Naive B cell (primary cell): ENCODE measurements around the gene IFNAR1. TPM values are rescaled to one million over a fixed set of nuclear protein-coding genes. Genes with fewer than 3 reads are reported as not detected.

Source experiments
- ATAC-seq, 2 donors: fragments of 150-1000 bp; cut with Tn5 transposase; 2 replicates each; pipeline ENCODE4 v1.10.0; 2021; ENCODE audit warnings: low read depth in 2 of 2, mild to moderate bottlenecking in 2 of 2, moderate library complexity in 2 of 2
- DNase-seq: peaks from one replicate; pipeline ENCODE4 v3.0.0; 2022
- H3K27ac Mint-ChIP-seq, 6 donors: one replicate each; pipeline ENCODE4 v1.8.0; 2020 to 2022; ENCODE audit warnings: mild to moderate bottlenecking in 6 of 6, mixed read lengths in 6 of 6, moderate library complexity in 5 of 6, inconsistent platforms in 2 of 6
- H3K27me3 Mint-ChIP-seq, 3 donors: one replicate each; pipeline ENCODE4 v1.8.0; 2021 to 2022; ENCODE audit warnings: mixed read lengths in 3 of 3, mild to moderate bottlenecking in 1 of 3
- H3K36me3 Mint-ChIP-seq, 2 donors: one replicate each; pipeline ENCODE4 v1.8.0; 2020 to 2022; ENCODE audit warnings: mixed read lengths in 2 of 2, inconsistent platforms in 1 of 2, mild to moderate bottlenecking in 1 of 2
- H3K4me1 Mint-ChIP-seq, 3 donors: one replicate each; pipeline ENCODE4 v1.8.0; 2020 to 2022; ENCODE audit warnings: mixed read lengths in 3 of 3, inconsistent platforms in 1 of 3, mild to moderate bottlenecking in 1 of 3, moderate library complexity in 1 of 3
- H3K4me3 Mint-ChIP-seq, 8 donors: one replicate each; pipeline ENCODE4 v1.8.0; 2020 to 2022; ENCODE audit warnings: mild to moderate bottlenecking in 8 of 8, mixed read lengths in 8 of 8, moderate library complexity in 8 of 8, inconsistent platforms in 2 of 8
- H3K9me3 Mint-ChIP-seq, 7 donors: one replicate each; pipeline ENCODE4 v1.8.0; 2020 to 2022; ENCODE audit warnings: mixed read lengths in 7 of 7, mild to moderate bottlenecking in 5 of 7, inconsistent platforms in 2 of 7, moderate library complexity in 1 of 7
- polyA plus RNA-seq, 6 donors: library from polyadenylated mRNA; unstranded; fragments of 300-500 nt; fragmentation: Illumina TruSeq; gene quantifications; one replicate each; pipeline ENCODE4 v1.2.3, GENCODE V29; 2021; ENCODE audit warnings: low read depth in 6 of 6

IFNAR1 gene
- polyA plus RNA-seq: 100 to 1,000 TPM in 5 of 6 donors, 10 to 100 TPM in 1; 99.7 to 142 (median 126) TPM

- H3K4me3 Mint-ChIP-seq: no peak within 1 kb of the TSS
- DNase-seq: peak; percentile 96
- peak; percentile 69 to 78 for ATAC-seq
- peaks cover 15 to 30% (median 23%) of the 10 kb centered on the region in 3 donors for H3K4me1 Mint-ChIP-seq
- H3K36me3 Mint-ChIP-seq: no peaks in the 10 kb centered on the region
- H3K9me3 Mint-ChIP-seq: no peaks in the 10 kb centered on the region
- H3K27me3 Mint-ChIP-seq: no peaks in the 10 kb centered on the region
- no peak within 1 kb of the TSS for H3K27ac Mint-ChIP-seq
Observed at GRCh38 chr21:33324291-33325221, at the start of gene IFNAR1. Gene IFNAR1 (plus strand): TSS chr21:33324970. CDS start chr21:33325056, 86 bp downstream.

GRCh38 chr21:33278721-33279120, 46.0 kb upstream of the IFNAR1 start:
- peaks cover 33 to 40% of the 10 kb centered on the region in 2 donors for H3K36me3 Mint-ChIP-seq

GRCh38 chr21:33279330-33279820, 45.4 kb upstream of the IFNAR1 start:
- Mint-ChIP-seq H3K4me1 (peaks cover 5 to 16% (median 10%) of the 10 kb centered on the region in 3 donors), H3K4me3 (no peak overlapping the region), H3K36me3 (peaks cover 34 to 43% of the 10 kb centered on the region in 2 donors), H3K9me3 (peaks cover 0 to 4% (median 0%) of the 10 kb centered on the region in 7 donors), H3K27me3 (no peaks in the 10 kb centered on the region), H3K27ac (peak overlapping the region in 1 of 6 donors; percentile 80)
- ATAC-seq: no peak
- DNase-seq: no peak

More at GRCh38 chr21:33278721-33279120, 46.0 kb upstream of the IFNAR1 start:
- Mint-ChIP-seq H3K4me3 (no peak overlapping the region), H3K27ac (peak overlapping the region in 1 of 6 donors; percentile 83), H3K9me3 (peaks cover 0 to 4% (median 0%) of the 10 kb centered on the region in 7 donors), H3K27me3 (no peaks in the 10 kb centered on the region), H3K4me1 (peaks cover 7 to 19% (median 12%) of the 10 kb centered on the region in 3 donors)
- DNase-seq (no peak), ATAC-seq (no peak)

GRCh38 chr21:33281096-33281652, 43.6 kb upstream of the IFNAR1 start:
- Mint-ChIP-seq H3K27me3 (no peaks in the 10 kb centered on the region), H3K4me1 (peaks cover 0 to 16% (median 13%) of the 10 kb centered on the region in 3 donors), H3K27ac (peak overlapping the region in 2 of 6 donors; percentile 51 to 52), H3K36me3 (peaks cover 46 to 47% of the 10 kb centered on the region in 2 donors), H3K9me3 (peaks cover 0 to 4% (median 0%) of the 10 kb centered on the region in 7 donors), H3K4me3 (no peak overlapping the region)
- ATAC-seq: no peak
- no peak for DNase-seq

GRCh38 chr21:33283203-33283602, 41.6 kb upstream of the IFNAR1 start:
- Mint-ChIP-seq H3K27ac (peak overlapping the region in 3 of 6 donors; percentile 12 to 75 (median 28)), H3K36me3 (peaks cover 43 to 49% of the 10 kb centered on the region in 2 donors), H3K4me3 (no peak overlapping the region), H3K9me3 (peaks cover 0 to 4% (median 0%) of the 10 kb centered on the region in 7 donors), H3K27me3 (no peaks in the 10 kb centered on the region), H3K4me1 (peaks cover 0 to 18% (median 8%) of the 10 kb centered on the region in 3 donors)
- ATAC-seq: no peak
- no peak for DNase-seq

- H3K27me3 Mint-ChIP-seq: no peaks in the 10 kb centered on the region
- H3K9me3 Mint-ChIP-seq: no peaks in the 10 kb centered on the region
- H3K4me1 Mint-ChIP-seq: peaks cover 0 to 18% (median 12%) of the 10 kb centered on the region in 3 donors
- DNase-seq (no peak), ATAC-seq (no peak)
- peaks cover 30 to 41% of the 10 kb centered on the region in 2 donors for H3K36me3 Mint-ChIP-seq
- H3K4me3 Mint-ChIP-seq: no peak overlapping the region
- H3K27ac Mint-ChIP-seq: peak overlapping the region in 2 of 6 donors; percentile 60 to 91
Observed at GRCh38 chr21:33286076-33286475, 38.7 kb upstream of the IFNAR1 start.

GRCh38 chr21:33286600-33287456, 37.9 kb upstream of the IFNAR1 start:
- Mint-ChIP-seq H3K4me1 (peaks cover 0 to 18% (median 12%) of the 10 kb centered on the region in 3 donors), H3K36me3 (peaks cover 29 to 44% of the 10 kb centered on the region in 2 donors), H3K27ac (peak overlapping the region in 3 of 6 donors; percentile 60 to 97 (median 81)), H3K9me3 (no peaks in the 10 kb centered on the region), H3K27me3 (no peaks in the 10 kb centered on the region), H3K4me3 (no peak overlapping the region)
- no peak for DNase-seq
- no peak for ATAC-seq

GRCh38 chr21:33289199-33289819, 35.5 kb upstream of the IFNAR1 start:
- Mint-ChIP-seq H3K27ac (peak overlapping the region in 3 of 6 donors; percentile 47 to 82 (median 57)), H3K4me1 (peaks cover 9 to 17% (median 12%) of the 10 kb centered on the region in 3 donors), H3K4me3 (no peak overlapping the region), H3K27me3 (no peaks in the 10 kb centered on the region), H3K9me3 (no peaks in the 10 kb centered on the region), H3K36me3 (peaks cover 26 to 46% of the 10 kb centered on the region in 2 donors)
- no peak for ATAC-seq
- DNase-seq: no peak

GRCh38 chr21:33290441-33290840, 34.3 kb upstream of the IFNAR1 start:
- DNase-seq (no peak), ATAC-seq (no peak)
- Mint-ChIP-seq H3K4me3 (no peak overlapping the region), H3K36me3 (peaks cover 25 to 47% of the 10 kb centered on the region in 2 donors), H3K27ac (peak overlapping the region in 1 of 6 donors; percentile 72), H3K9me3 (no peaks in the 10 kb centered on the region), H3K27me3 (no peaks in the 10 kb centered on the region), H3K4me1 (peaks cover 16 to 24% (median 18%) of the 10 kb centered on the region in 3 donors)

- ATAC-seq: no peak
- Mint-ChIP-seq H3K27me3 (no peaks in the 10 kb centered on the region), H3K27ac (peak overlapping the region in 1 of 6 donors; percentile 26), H3K36me3 (peaks cover 21 to 35% of the 10 kb centered on the region in 2 donors), H3K9me3 (no peaks in the 10 kb centered on the region), H3K4me1 (peaks cover 22 to 25% (median 24%) of the 10 kb centered on the region in 3 donors), H3K4me3 (no peak overlapping the region)
- DNase-seq: no peak
Observed at GRCh38 chr21:33291686-33292085, 33.1 kb upstream of the IFNAR1 start.

- Mint-ChIP-seq H3K4me3 (no peak overlapping the region), H3K9me3 (no peaks in the 10 kb centered on the region), H3K27me3 (no peaks in the 10 kb centered on the region), H3K4me1 (peaks cover 30 to 36% (median 31%) of the 10 kb centered on the region in 3 donors), H3K36me3 (peaks cover 21 to 31% of the 10 kb centered on the region in 2 donors), H3K27ac (peak overlapping the region in 2 of 6 donors; percentile 11 to 30)
- no peak for DNase-seq
- ATAC-seq: no peak
Observed at GRCh38 chr21:33292724-33293123, 32.0 kb upstream of the IFNAR1 start.

- no peak for ATAC-seq
- DNase-seq: no peak
- no peak overlapping the region for H3K4me3 Mint-ChIP-seq
- peak overlapping the region in 5 of 6 donors; percentile 19 to 97 (median 47) for H3K27ac Mint-ChIP-seq
- H3K9me3 Mint-ChIP-seq: no peaks in the 10 kb centered on the region
- H3K36me3 Mint-ChIP-seq: peaks cover 19 to 30% of the 10 kb centered on the region in 2 donors
- no peaks in the 10 kb centered on the region for H3K27me3 Mint-ChIP-seq
- H3K4me1 Mint-ChIP-seq: peaks cover 31 to 40% (median 35%) of the 10 kb centered on the region in 3 donors
Observed at GRCh38 chr21:33293136-33293535, 31.6 kb upstream of the IFNAR1 start.
